AML-193 (cell line): Measurements from ENCODE around the gene CFAP65.

Source experiments
- DNase-seq, 2 experiments: peaks; one replicate each; lab custom pipeline; 2025; lab: John Stamatoyannopoulos, UW

Gene CFAP65

GRCh38 chr2:219059725-219060682 lies 18.7 kb upstream of the CFAP65 start:
- DNase-seq: no peak

GRCh38 chr2:219059375-219059724 lies 18.0 kb upstream of the CFAP65 start:
- no peak for DNase-seq

GRCh38 chr2:219058541-219059374 lies 17.4 kb upstream of the CFAP65 start:
- no peak for DNase-seq

GRCh38 chr2:219057709-219058540 lies 16.6 kb upstream of the CFAP65 start:
- DNase-seq: peak; percentile 42 to 53

GRCh38 chr2:219056896-219057708 lies 15.8 kb upstream of the CFAP65 start:
- no peak for DNase-seq

GRCh38 chr2:219056176-219056895 lies 15.0 kb upstream of the CFAP65 start:
- DNase-seq: no peak

- no peak for DNase-seq
Measured at GRCh38 chr2:219054956-219055903, 13.9 kb upstream of the CFAP65 start.

GRCh38 chr2:219049282-219049681 lies 8.0 kb upstream of the CFAP65 start:
- DNase-seq: no peak

- DNase-seq: peak; percentile 6 to 39
Measured at GRCh38 chr2:219045937-219046550, 4.7 kb upstream of the CFAP65 start.

GRCh38 chr2:219042750-219043149 lies 1.4 kb upstream of the CFAP65 start:
- no peak for DNase-seq

GRCh38 chr2:219042157-219042556 lies 841 bp upstream of the CFAP65 start:
- DNase-seq: no peak

- no peak for DNase-seq
Measured at GRCh38 chr2:219038600-219038999, 2.7 kb downstream of the CFAP65 start.

GRCh38 chr2:219037783-219038499 lies 3.4 kb downstream of the CFAP65 start:
- no peak for DNase-seq

- no peak for DNase-seq
Measured at GRCh38 chr2:219035942-219036341, 5.4 kb downstream of the CFAP65 start.

- no peak for DNase-seq
Measured at GRCh38 chr2:219034823-219035222, 6.5 kb downstream of the CFAP65 start.

- DNase-seq: no peak
Measured at GRCh38 chr2:219032051-219032745, 9.1 kb downstream of the CFAP65 start.

- no peak for DNase-seq
Measured at GRCh38 chr2:219031005-219031738, 10.1 kb downstream of the CFAP65 start.
